GM23338 (cell line): ENCODE data around the gene SHISA6. TPM values are rescaled to one million over a fixed set of nuclear protein-coding genes. Genes with fewer than 3 reads are reported as not detected.

ENCODE experiments used
- ATAC-seq: fragments of 200-7000 bp; cut with Tn5 transposase; 3 replicates; pipeline ENCODE4 v1.9.1; 2020
- DNase-seq: peaks from one replicate; pipeline ENCODE4 v3.0.0-alpha.2; 2015; ENCODE audit warnings: low spot score
- H2AFZ ChIP-seq: fragments of 200-600 bp; sonication (generic); 2 replicates; pipeline ENCODE4 v1.8.0; 2016; ENCODE audit warnings: antibody characterized with exemption, mild to moderate bottlenecking, moderate library complexity
- H3F3A ChIP-seq: fragments of 200-600 bp; sonication (generic); replicated peaks from 2 replicates; pipeline ENCODE4 v1.8.0; 2017; ENCODE audit warnings: antibody characterized with exemption, mixed run types, low read depth
- H3K27ac ChIP-seq: fragments of 200-600 bp; sonication (generic); 2 replicates; pipeline ENCODE4 v1.6.1; 2016; ENCODE audit warnings: low read depth
- H3K27me3 ChIP-seq: fragments of 200-600 bp; sonication (generic); 2 replicates; pipeline ENCODE4 v1.8.0; 2016; ENCODE audit warnings: mild to moderate bottlenecking, mixed run types, moderate library complexity; ENCODE audit not compliant: insufficient read depth
- H3K36me3 ChIP-seq: fragments of 200-600 bp; sonication (generic); 2 replicates; pipeline ENCODE4 v1.8.0; 2016; ENCODE audit warnings: mild to moderate bottlenecking; ENCODE audit not compliant: insufficient read depth
- H3K4me1 ChIP-seq: fragments of 200-600 bp; sonication (generic); 2 replicates; pipeline ENCODE4 v1.8.0; 2016; ENCODE audit warnings: mild to moderate bottlenecking, moderate library complexity; ENCODE audit not compliant: insufficient read depth
- H3K4me2 ChIP-seq: fragments of 200-600 bp; sonication (generic); 2 replicates; pipeline ENCODE4 v1.7.1; 2017; ENCODE audit warnings: mixed run types
- H3K4me3 ChIP-seq: fragments of 200-600 bp; sonication (generic); 2 replicates; pipeline ENCODE4 v1.6.1; 2016; ENCODE audit warnings: mixed run types
- H3K79me2 ChIP-seq: fragments of 200-600 bp; sonication (generic); replicated peaks from 2 replicates; pipeline ENCODE4 v1.8.0; 2017; ENCODE audit warnings: mild to moderate bottlenecking; ENCODE audit not compliant: insufficient read depth
- H3K9me2 ChIP-seq: fragments of 200-600 bp; sonication (generic); 2 replicates; pipeline ENCODE4 v1.8.0; 2017; ENCODE audit not compliant: insufficient read depth
- H4K20me1 ChIP-seq: fragments of 200-600 bp; sonication (generic); replicated peaks from 2 replicates; pipeline ENCODE4 v1.8.0; 2017; ENCODE audit warnings: mild to moderate bottlenecking; ENCODE audit not compliant: insufficient read depth
- H3K27ac Mint-ChIP-seq: 2 replicates; pipeline ENCODE4 v1.8.0; 2020; ENCODE audit warnings: inconsistent platforms, mild to moderate bottlenecking, moderate library complexity, mixed read lengths
- H3K27me3 Mint-ChIP-seq: 3 replicates; pipeline ENCODE4 v1.8.0; 2022; ENCODE audit warnings: low read depth, mild to moderate bottlenecking, moderate library complexity, mixed read lengths, inconsistent platforms; ENCODE audit not compliant: insufficient read depth, poor library complexity
- H3K36me3 Mint-ChIP-seq: 3 replicates; pipeline ENCODE4 v1.8.0; 2021; ENCODE audit warnings: low read depth, mild to moderate bottlenecking, inconsistent platforms, moderate library complexity, mixed read lengths
- H3K4me1 Mint-ChIP-seq: 3 replicates; pipeline ENCODE4 v1.8.0; 2020; ENCODE audit warnings: mild to moderate bottlenecking, inconsistent platforms, mixed read lengths
- H3K4me3 Mint-ChIP-seq: 3 replicates; pipeline ENCODE4 v1.8.0; 2021; ENCODE audit warnings: moderate library complexity, mild to moderate bottlenecking, inconsistent platforms, mixed read lengths
- H3K9me3 Mint-ChIP-seq: 3 replicates; pipeline ENCODE4 v1.8.0; 2020; ENCODE audit warnings: moderate library complexity, mild to moderate bottlenecking, inconsistent platforms, mixed read lengths
- CREB1 ChIP-seq: fragments of 250-450 bp; sonication (Bioruptor Pico); IDR thresholded peaks from 2 replicates; pipeline ENCODE4 v1.5.0; 2020; ENCODE audit warnings: low read depth, mild to moderate bottlenecking, moderate library complexity
- EZH2 ChIP-seq: fragments of 200-600 bp; sonication (generic); IDR thresholded peaks from one replicate; pipeline ENCODE4 v1.8.0; 2017; ENCODE audit warnings: antibody characterized with exemption, mild to moderate bottlenecking, low read depth; ENCODE audit not compliant: unreplicated experiment
- EZH2phosphoT487 ChIP-seq: fragments of 200-600 bp; sonication (generic); IDR thresholded peaks from one replicate; pipeline ENCODE4 v1.8.1; 2018; ENCODE audit warnings: antibody characterized with exemption; ENCODE audit not compliant: unreplicated experiment
- JUNB ChIP-seq: IDR thresholded peaks from one replicate; pipeline ENCODE4 v1.6.1; 2016; ENCODE audit warnings: antibody characterized with exemption; ENCODE audit not compliant: unreplicated experiment
- NANOG ChIP-seq: IDR thresholded peaks from 2 replicates; pipeline ENCODE4 v1.6.1; 2016; ENCODE audit warnings: antibody characterized with exemption, borderline replicate concordance
- POLR2AphosphoS5 ChIP-seq: IDR thresholded peaks from 2 replicates; pipeline ENCODE4 v1.6.1; 2016; ENCODE audit warnings: antibody characterized with exemption, low read depth
- STAT1 ChIP-seq: IDR thresholded peaks from one replicate; pipeline ENCODE4 v1.6.1; 2016; ENCODE audit warnings: antibody characterized with exemption; ENCODE audit not compliant: unreplicated experiment
- ZNF114 ChIP-seq: fragments of 250-450 bp; sonication (Bioruptor Pico); IDR thresholded peaks from 2 replicates; pipeline ENCODE4 v1.5.0; 2020; ENCODE audit warnings: mild to moderate bottlenecking, moderate library complexity
- ZNF331 ChIP-seq: fragments of 250-450 bp; sonication (Bioruptor Pico); IDR thresholded peaks from 2 replicates; pipeline ENCODE4 v1.5.0; 2020; ENCODE audit warnings: low read depth, mild to moderate bottlenecking, moderate library complexity
- ZNF462 ChIP-seq: fragments of 250-450 bp; sonication (Bioruptor Pico); IDR thresholded peaks from 2 replicates; pipeline ENCODE4 v1.5.0; 2020; ENCODE audit warnings: mild to moderate bottlenecking, moderate library complexity
- polyA plus RNA-seq: library from polyadenylated mRNA; unstranded; fragments of >200 nt; fragmentation: Nextera tagmentation; extraction: Ambion mirVana; gene quantifications from 2 replicates; pipeline ENCODE4 v1.2.1, GENCODE V29; 2016
- total RNA-seq: library from RNA; depleted of rRNA; stranded (reverse); fragments of >200 nt; shearing (Covaris generic); gene quantifications from 2 replicates; pipeline ENCODE4 v1.2.3, GENCODE V29; 2014
- TF ChIP-seq, protein P1 (sequence below), 2 experiments: fragments of 200-600 bp in 1 of 2; sonication (generic) in 1 of 2; conservative IDR thresholded peaks; 2 replicates each; pipeline versions ENCODE4 v1.5.1 to v1.6.1; 2016 to 2017; ENCODE audit warnings: antibody characterized with exemption in 2 of 2, low read depth in 2 of 2, mild to moderate bottlenecking in 2 of 2, moderate library complexity in 1 of 2
- TF ChIP-seq, protein P2 (sequence below): IDR thresholded peaks from one replicate; pipeline ENCODE4 v1.6.1; 2018; ENCODE audit warnings: antibody characterized with exemption; ENCODE audit not compliant: unreplicated experiment
- TF ChIP-seq, protein P3 (sequence below): IDR thresholded peaks from 2 replicates; pipeline ENCODE4 v1.6.1; 2016; ENCODE audit warnings: antibody characterized with exemption

SHISA6 gene
- total and polyA plus RNA-seq, 2 experiments from 2014 or later = 0.52 TPM; not detected in 1

DNA sequence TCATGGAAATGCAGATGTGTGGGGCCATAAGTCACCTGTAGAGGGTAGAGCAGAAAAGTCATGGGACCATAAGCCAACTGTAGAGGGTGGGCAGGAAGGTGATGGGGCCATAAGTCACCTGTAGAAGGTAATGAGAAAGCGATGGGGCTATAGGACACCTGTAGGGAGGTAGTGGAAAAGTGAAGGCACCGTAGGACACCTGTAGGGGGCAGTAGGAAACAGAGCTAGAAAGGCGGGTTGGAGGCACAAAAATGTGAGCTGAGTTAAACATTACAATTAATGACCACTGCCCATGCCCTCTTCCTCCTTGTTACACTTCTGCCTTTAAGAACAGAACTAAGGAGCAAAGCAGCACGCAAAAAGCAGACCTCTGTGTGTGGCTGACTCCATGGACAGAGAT lies 150.1 kb downstream of the SHISA6 start:
- no peak overlapping the region for H3K27ac ChIP-seq
- Mint-ChIP-seq H3K9me3 (peaks cover 99% of the 10 kb centered on the region), H3K36me3 (peaks cover 53% of the 10 kb centered on the region), H3K4me1 (no peaks in the 10 kb centered on the region), H3K4me3 (no peak overlapping the region), H3K27me3 (peaks cover 9% of the 10 kb centered on the region), H3K27ac (no peak overlapping the region)
- ATAC-seq = no peak
- no peaks in the 10 kb centered on the region for H3K27me3 ChIP-seq
- no peaks in the 10 kb centered on the region for H3K4me1 ChIP-seq
- H3K4me2 ChIP-seq = no peak overlapping the region
- H2AFZ ChIP-seq = no peak overlapping the region
- no peaks in the 10 kb centered on the region for H3K79me2 ChIP-seq
- DNase-seq = peak; percentile 0
- H3F3A ChIP-seq = no peaks in the 10 kb centered on the region
- peaks cover 2% of the 10 kb centered on the region for H3K36me3 ChIP-seq
- TF ChIP-seq JUNB = no peak
- TF ChIP-seq EZH2phosphoT487 = no peak
- TF ChIP-seq ZNF331 (CRISPR knock-in tag) = no peak
- TF ChIP-seq NANOG = no peak
- no peak for TF ChIP-seq CREB1 (CRISPR knock-in tag)
- TF ChIP-seq, protein P1, sequence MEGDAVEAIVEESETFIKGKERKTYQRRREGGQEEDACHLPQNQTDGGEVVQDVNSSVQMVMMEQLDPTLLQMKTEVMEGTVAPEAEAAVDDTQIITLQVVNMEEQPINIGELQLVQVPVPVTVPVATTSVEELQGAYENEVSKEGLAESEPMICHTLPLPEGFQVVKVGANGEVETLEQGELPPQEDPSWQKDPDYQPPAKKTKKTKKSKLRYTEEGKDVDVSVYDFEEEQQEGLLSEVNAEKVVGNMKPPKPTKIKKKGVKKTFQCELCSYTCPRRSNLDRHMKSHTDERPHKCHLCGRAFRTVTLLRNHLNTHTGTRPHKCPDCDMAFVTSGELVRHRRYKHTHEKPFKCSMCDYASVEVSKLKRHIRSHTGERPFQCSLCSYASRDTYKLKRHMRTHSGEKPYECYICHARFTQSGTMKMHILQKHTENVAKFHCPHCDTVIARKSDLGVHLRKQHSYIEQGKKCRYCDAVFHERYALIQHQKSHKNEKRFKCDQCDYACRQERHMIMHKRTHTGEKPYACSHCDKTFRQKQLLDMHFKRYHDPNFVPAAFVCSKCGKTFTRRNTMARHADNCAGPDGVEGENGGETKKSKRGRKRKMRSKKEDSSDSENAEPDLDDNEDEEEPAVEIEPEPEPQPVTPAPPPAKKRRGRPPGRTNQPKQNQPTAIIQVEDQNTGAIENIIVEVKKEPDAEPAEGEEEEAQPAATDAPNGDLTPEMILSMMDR (conservative IDR thresholded peaks at IDR 0.05; ENCODE audit: low read depth in 2 of 2) = no peak
- no peak for TF ChIP-seq ZNF114 (CRISPR knock-in tag)
- TF ChIP-seq, protein P2, sequence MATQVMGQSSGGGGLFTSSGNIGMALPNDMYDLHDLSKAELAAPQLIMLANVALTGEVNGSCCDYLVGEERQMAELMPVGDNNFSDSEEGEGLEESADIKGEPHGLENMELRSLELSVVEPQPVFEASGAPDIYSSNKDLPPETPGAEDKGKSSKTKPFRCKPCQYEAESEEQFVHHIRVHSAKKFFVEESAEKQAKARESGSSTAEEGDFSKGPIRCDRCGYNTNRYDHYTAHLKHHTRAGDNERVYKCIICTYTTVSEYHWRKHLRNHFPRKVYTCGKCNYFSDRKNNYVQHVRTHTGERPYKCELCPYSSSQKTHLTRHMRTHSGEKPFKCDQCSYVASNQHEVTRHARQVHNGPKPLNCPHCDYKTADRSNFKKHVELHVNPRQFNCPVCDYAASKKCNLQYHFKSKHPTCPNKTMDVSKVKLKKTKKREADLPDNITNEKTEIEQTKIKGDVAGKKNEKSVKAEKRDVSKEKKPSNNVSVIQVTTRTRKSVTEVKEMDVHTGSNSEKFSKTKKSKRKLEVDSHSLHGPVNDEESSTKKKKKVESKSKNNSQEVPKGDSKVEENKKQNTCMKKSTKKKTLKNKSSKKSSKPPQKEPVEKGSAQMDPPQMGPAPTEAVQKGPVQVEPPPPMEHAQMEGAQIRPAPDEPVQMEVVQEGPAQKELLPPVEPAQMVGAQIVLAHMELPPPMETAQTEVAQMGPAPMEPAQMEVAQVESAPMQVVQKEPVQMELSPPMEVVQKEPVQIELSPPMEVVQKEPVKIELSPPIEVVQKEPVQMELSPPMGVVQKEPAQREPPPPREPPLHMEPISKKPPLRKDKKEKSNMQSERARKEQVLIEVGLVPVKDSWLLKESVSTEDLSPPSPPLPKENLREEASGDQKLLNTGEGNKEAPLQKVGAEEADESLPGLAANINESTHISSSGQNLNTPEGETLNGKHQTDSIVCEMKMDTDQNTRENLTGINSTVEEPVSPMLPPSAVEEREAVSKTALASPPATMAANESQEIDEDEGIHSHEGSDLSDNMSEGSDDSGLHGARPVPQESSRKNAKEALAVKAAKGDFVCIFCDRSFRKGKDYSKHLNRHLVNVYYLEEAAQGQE = no peak
- TF ChIP-seq POLR2AphosphoS5 = no peak
- TF ChIP-seq, protein P3, sequence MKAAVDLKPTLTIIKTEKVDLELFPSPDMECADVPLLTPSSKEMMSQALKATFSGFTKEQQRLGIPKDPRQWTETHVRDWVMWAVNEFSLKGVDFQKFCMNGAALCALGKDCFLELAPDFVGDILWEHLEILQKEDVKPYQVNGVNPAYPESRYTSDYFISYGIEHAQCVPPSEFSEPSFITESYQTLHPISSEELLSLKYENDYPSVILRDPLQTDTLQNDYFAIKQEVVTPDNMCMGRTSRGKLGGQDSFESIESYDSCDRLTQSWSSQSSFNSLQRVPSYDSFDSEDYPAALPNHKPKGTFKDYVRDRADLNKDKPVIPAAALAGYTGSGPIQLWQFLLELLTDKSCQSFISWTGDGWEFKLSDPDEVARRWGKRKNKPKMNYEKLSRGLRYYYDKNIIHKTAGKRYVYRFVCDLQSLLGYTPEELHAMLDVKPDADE = no peak
- TF ChIP-seq EZH2 = no peak
- TF ChIP-seq ZNF462 = no peak
- no peak for TF ChIP-seq STAT1
- H4K20me1 ChIP-seq = no peaks in the 10 kb centered on the region
- H3K4me3 ChIP-seq = no peak overlapping the region
- no peaks in the 10 kb centered on the region for H3K9me2 ChIP-seq
